GM23248 (cell line): Measurements from ENCODE around the gene HDAC4. TPM values are rescaled to one million over a fixed set of nuclear protein-coding genes. Genes with fewer than 3 reads are reported as not detected.
A peak's percentile ranks its signal among the peaks of the same experiment; 100 is the strongest.

Source experiments
- DNase-seq: peaks from one replicate; pipeline ENCODE4 v3.0.0-alpha.2; 2015
- H2AFZ ChIP-seq: fragments of 200-600 bp; sonication (generic); 2 replicates; pipeline ENCODE4 v1.6.1; 2016; ENCODE audit warnings: antibody characterized with exemption
- H3F3A ChIP-seq: fragments of 200-600 bp; sonication (generic); 2 replicates; pipeline ENCODE4 v1.6.1; 2016; ENCODE audit warnings: mild to moderate bottlenecking, antibody characterized with exemption, mixed run types; ENCODE audit not compliant: insufficient read depth
- H3K27ac ChIP-seq: fragments of 200-600 bp; sonication (generic); 2 replicates; pipeline ENCODE4 v1.5.1; 2016; ENCODE audit warnings: mild to moderate bottlenecking
- H3K27me3 ChIP-seq: fragments of 200-600 bp; sonication (generic); replicated peaks from 2 replicates; pipeline ENCODE4 v1.6.1; 2016; ENCODE audit warnings: mild to moderate bottlenecking; ENCODE audit not compliant: insufficient read depth
- H3K36me3 ChIP-seq: fragments of 200-600 bp; sonication (generic); 2 replicates; pipeline ENCODE4 v1.6.1; 2016; ENCODE audit warnings: low read depth, mild to moderate bottlenecking
- H3K4me1 ChIP-seq: fragments of 200-600 bp; sonication (generic); 2 replicates; pipeline ENCODE4 v1.6.1; 2016; ENCODE audit warnings: mild to moderate bottlenecking; ENCODE audit not compliant: insufficient read depth
- H3K4me2 ChIP-seq: fragments of 200-600 bp; sonication (generic); one replicate; pipeline ENCODE4 v1.6.1; 2016; ENCODE audit warnings: mild to moderate bottlenecking; ENCODE audit not compliant: unreplicated experiment
- H3K4me3 ChIP-seq: fragments of 200-600 bp; sonication (generic); 2 replicates; pipeline ENCODE4 v1.5.1; 2016; ENCODE audit warnings: mild to moderate bottlenecking
- H3K79me2 ChIP-seq: fragments of 200-600 bp; sonication (generic); 2 replicates; pipeline ENCODE4 v1.6.1; 2016; ENCODE audit warnings: mild to moderate bottlenecking; ENCODE audit not compliant: insufficient read depth
- H3K9ac ChIP-seq: fragments of 200-600 bp; sonication (generic); 2 replicates; pipeline ENCODE4 v1.6.1; 2016; ENCODE audit warnings: mild to moderate bottlenecking
- H3K9me2 ChIP-seq: fragments of 200-600 bp; sonication (generic); 2 replicates; pipeline ENCODE4 v1.6.1; 2016; ENCODE audit warnings: mixed run types, mild to moderate bottlenecking, moderate library complexity; ENCODE audit not compliant: insufficient read depth
- H3K9me3 ChIP-seq: fragments of 200-600 bp; sonication (generic); one replicate; pipeline ENCODE4 v1.6.1; 2017; ENCODE audit warnings: low read depth
- H4K20me1 ChIP-seq: fragments of 200-600 bp; sonication (generic); 2 replicates; pipeline ENCODE4 v1.6.0; 2016; ENCODE audit not compliant: insufficient read depth
- EZH2 ChIP-seq: fragments of 200-600 bp; sonication (generic); IDR thresholded peaks from 2 replicates; pipeline ENCODE4 v1.6.1; 2018; ENCODE audit warnings: antibody characterized with exemption, mild to moderate bottlenecking; ENCODE audit not compliant: insufficient read depth, poor library complexity, severe bottlenecking
- EZH2phosphoT487 ChIP-seq: fragments of 200-600 bp; sonication (generic); IDR thresholded peaks from 2 replicates; pipeline ENCODE4 v1.6.1; 2018; ENCODE audit warnings: antibody characterized with exemption, moderate library complexity, mild to moderate bottlenecking, low read depth; ENCODE audit not compliant: insufficient read depth
- WGBS, 2 experiments: methylation state at CpG; one replicate each; pipeline ENCODE4 v1.1.6; 2015 to 2017; ENCODE audit warnings: low lambda C conversion rate in 2 of 2, low coverage in 1 of 2; ENCODE audit errors: missing lambda C conversion rate in 2 of 2; 5-methylcytosine and 5-hydroxymethylcytosine counted together
- in situ Hi-C: fragments of 300-500 bp; cut with MboI; formaldehyde crosslinking; loops from 2 replicates; pipeline ENCODE4 v1.15.0; 2020
- polyA plus RNA-seq: library from polyadenylated mRNA; unstranded; fragments of >200 nt; fragmentation: Nextera tagmentation; extraction: Ambion mirVana; gene quantifications from 2 replicates; pipeline ENCODE4 v1.2.1, GENCODE V29; 2016
- total RNA-seq: library from RNA; depleted of rRNA; stranded (reverse); fragments of >200 nt; shearing (Covaris generic); gene quantifications from 2 replicates; pipeline ENCODE4 v1.2.3, GENCODE V29; 2014

The HDAC4 gene
- total and polyA plus RNA-seq, 2 experiments from 2014 or later = 2.1 to 6.3 TPM

DNA sequence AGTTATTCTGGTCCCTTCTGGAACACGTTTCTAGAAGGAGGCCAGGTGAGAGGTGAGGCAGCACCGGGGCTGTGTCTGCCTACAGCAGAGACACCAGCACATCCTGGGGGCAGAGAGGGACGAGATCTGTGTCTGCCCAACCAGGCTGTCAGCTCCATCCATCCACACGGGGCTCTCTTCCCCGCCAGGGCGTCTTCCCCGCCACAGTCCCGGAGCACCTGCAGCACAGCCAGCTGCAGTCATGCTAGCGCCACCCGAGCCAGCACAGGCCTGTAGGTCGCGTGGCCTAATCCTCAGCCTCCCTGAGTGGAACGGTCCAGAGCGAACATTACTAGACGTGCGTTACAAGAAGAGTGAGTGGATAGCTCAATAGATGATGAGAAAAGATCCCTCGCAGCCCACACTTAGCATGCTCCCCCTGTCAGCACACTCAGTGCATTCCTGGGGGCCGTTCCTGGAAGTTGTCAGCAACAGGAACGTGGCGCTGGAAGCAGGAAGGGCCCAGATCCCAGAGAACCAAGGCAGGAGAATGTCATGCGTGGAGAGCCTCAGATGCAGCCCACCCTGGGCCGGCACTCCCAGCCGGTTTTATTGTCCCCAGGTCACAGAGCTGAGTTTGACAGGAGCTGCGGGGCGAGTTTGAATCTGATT lies 374.0 kb downstream of the HDAC4 start:
- Histone ChIP-seq H3F3A (peaks cover 17% of the 10 kb centered on the region; the same call in 1 of the 2 replicates), H3K27me3 (peaks cover 3% of the 10 kb centered on the region; the same call in 1 of the 2 replicates), H3K4me3 (no peak overlapping the region), H3K4me2 (no peak overlapping the region), H3K27ac (no peak overlapping the region), H3K79me2 (no peaks in the 10 kb centered on the region), H3K4me1 (peaks cover 22% of the 10 kb centered on the region), H3K9ac (no peak overlapping the region), H3K9me3 (no peaks in the 10 kb centered on the region), H3K9me2 (no peaks in the 10 kb centered on the region), H3K36me3 (no peaks in the 10 kb centered on the region), H2AFZ (no peak overlapping the region), H4K20me1 (no peaks in the 10 kb centered on the region)
- TF ChIP-seq EZH2 = no peak
- DNase-seq = no peak
- in situ Hi-C loops = no loop called here
- WGBS, 2 experiments = 78 to 79% methylated on average over 25 of the region's 25 CpGs

DNA sequence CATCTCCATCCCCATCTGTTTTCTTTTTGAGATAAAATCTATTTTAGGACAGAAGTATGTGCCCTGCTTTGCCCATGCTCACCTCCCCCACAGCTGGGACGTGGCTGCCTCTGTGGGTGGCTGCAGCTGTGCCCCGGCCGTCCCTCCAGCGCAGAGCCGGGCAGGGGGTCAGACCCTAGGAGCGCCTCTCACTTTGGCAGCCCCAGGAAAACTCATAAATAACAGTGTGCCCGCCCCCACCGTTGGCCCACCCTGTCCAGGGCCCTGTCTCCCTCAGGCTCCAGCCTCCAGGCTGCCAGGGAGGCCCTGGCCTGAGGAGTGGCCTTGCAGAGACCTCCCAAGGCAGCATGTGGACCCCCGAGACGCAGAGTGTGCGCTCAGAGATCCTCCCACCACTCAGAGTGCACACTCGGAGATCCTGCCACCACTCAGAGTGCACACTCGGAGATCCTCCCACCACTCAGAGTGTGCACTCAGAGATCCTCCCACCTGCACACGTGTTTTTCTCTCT lies 374.8 kb downstream of the HDAC4 start:
- Histone ChIP-seq H3K9me2 (no peaks in the 10 kb centered on the region), H4K20me1 (no peaks in the 10 kb centered on the region), H3K79me2 (no peaks in the 10 kb centered on the region), H3K27me3 (no peaks in the 10 kb centered on the region), H3K27ac (no peak overlapping the region), H3K9ac (no peak overlapping the region), H3K36me3 (no peaks in the 10 kb centered on the region), H3K9me3 (no peaks in the 10 kb centered on the region), H3K4me2 (no peak overlapping the region), H2AFZ (no peak overlapping the region), H3F3A (peaks cover 17% of the 10 kb centered on the region; the same call in 1 of the 2 replicates), H3K4me3 (no peak overlapping the region), H3K4me1 (peaks cover 22% of the 10 kb centered on the region)
- in situ Hi-C loops = no loop called here
- DNase-seq = peak; percentile 23
- TF ChIP-seq EZH2 (no peak), EZH2phosphoT487 (no peak)
- 48 to 60% methylated on average over 14 of the region's 14 CpGs for WGBS, 2 experiments

DNA sequence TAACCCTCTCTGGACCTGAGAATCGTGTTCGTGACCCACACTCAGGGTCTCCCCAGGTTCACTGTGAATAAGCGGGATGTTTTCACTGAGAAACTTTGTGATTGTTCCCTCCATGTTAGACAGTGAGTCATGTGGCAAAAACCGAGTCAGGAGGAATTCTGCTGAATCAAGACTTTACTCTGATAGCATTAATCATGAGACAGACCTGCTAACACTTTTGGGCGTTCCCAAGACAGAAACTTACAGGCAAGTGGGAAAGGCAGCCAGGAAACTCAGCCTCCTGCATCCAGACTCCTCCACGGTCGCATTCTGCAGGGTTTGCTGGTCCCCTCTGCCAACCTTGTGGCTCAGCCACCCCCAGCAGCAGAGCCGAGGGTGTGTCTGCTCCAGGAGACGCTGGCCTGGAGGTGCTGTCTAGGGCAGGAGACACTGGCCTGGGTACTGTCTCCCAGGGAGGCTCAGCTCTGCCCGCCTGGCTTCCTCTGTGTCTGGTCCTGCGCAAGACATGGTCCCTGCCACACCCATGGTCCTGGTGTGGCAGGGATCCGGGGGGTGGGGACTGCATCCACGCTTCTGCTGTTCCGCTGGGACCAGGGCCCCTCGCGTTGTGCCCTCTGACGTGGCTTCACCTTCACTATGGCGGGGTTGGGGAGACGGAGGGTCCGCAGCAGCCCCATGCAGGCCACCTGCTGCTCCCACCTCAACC lies 375.6 kb downstream of the HDAC4 start:
- Histone ChIP-seq H3K4me3 (0 out of 2 replicates have a peak overlapping the region, but pooled peaks have one; percentile 13), H3K4me2 (peak overlapping the region; percentile 75), H4K20me1 (no peaks in the 10 kb centered on the region), H3K4me1 (peaks cover 22% of the 10 kb centered on the region), H3K27me3 (no peaks in the 10 kb centered on the region), H3K9ac (no peak overlapping the region; the same call in 1 of the 2 replicates), H3F3A (peaks cover 17% of the 10 kb centered on the region; the same call in 1 of the 2 replicates), H3K36me3 (no peaks in the 10 kb centered on the region), H3K9me2 (no peaks in the 10 kb centered on the region), H3K79me2 (no peaks in the 10 kb centered on the region), H3K27ac (peak overlapping the region; percentile 35; the same call in 1 of the 2 replicates), H2AFZ (peak overlapping the region; percentile 43; the same call in 1 of the 2 replicates), H3K9me3 (no peaks in the 10 kb centered on the region)
- no peak for TF ChIP-seq EZH2
- no peak for TF ChIP-seq EZH2phosphoT487
- in situ Hi-C loops = no loop called here
- peak; percentile 91 for DNase-seq
- WGBS, 2 experiments = 6 to 14% methylated on average over 12 to 20 of the region's 20 CpGs

GRCh38 chr2:239024226-239024625 lies 376.6 kb downstream of the HDAC4 start:
- DNase-seq = no peak
- in situ Hi-C loops = no loop called here
- Histone ChIP-seq H3K4me3 (no peak overlapping the region), H3K4me1 (peaks cover 22% of the 10 kb centered on the region), H4K20me1 (no peaks in the 10 kb centered on the region), H3K9ac (no peak overlapping the region), H3F3A (peaks cover 17% of the 10 kb centered on the region; the same call in 1 of the 2 replicates), H3K9me3 (no peaks in the 10 kb centered on the region), H3K79me2 (no peaks in the 10 kb centered on the region), H3K27ac (no peak overlapping the region), H3K4me2 (no peak overlapping the region), H3K27me3 (peaks cover 6% of the 10 kb centered on the region; the same call in 1 of the 2 replicates), H3K36me3 (no peaks in the 10 kb centered on the region), H2AFZ (no peak overlapping the region), H3K9me2 (no peaks in the 10 kb centered on the region)
- no peak for TF ChIP-seq EZH2phosphoT487
- TF ChIP-seq EZH2 = no peak
- 95% methylated on average over 7 of the region's 7 CpGs for WGBS, 2 experiments
